HEK293 (cell line): Measurements from ENCODE around the gene CCDC50.

Source experiments
- CTCF ChIP-seq: fragments of 450-650 bp; formaldehyde crosslinking; IDR thresholded peaks from 2 replicates; pipeline ENCODE4 v1.5.1; 2016; ENCODE audit warnings: missing biosample characterization, missing genetic modification characterization
- ZBTB7A ChIP-seq: fragments of 450-650 bp; formaldehyde crosslinking; IDR thresholded peaks from 2 replicates; pipeline ENCODE4 v1.5.1; 2016; ENCODE audit warnings: low read depth, missing biosample characterization, missing genetic modification characterization
- ZNF239 ChIP-seq: fragments of 450-650 bp; formaldehyde crosslinking; IDR thresholded peaks from 2 replicates; pipeline ENCODE4 v1.5.1; 2016; ENCODE audit warnings: missing biosample characterization, missing genetic modification characterization
- ZNF449 ChIP-seq: fragments of 450-650 bp; formaldehyde crosslinking; IDR thresholded peaks from 2 replicates; pipeline ENCODE4 v1.5.1; 2017; ENCODE audit warnings: missing biosample characterization, mild to moderate bottlenecking, missing genetic modification characterization, moderate library complexity

- TF ChIP-seq ZNF449, result no peak
- TF ChIP-seq ZBTB7A, result no peak
- no peak for TF ChIP-seq ZNF239
- TF ChIP-seq CTCF (tag by site-specific recombination), result no peak
Observed at GRCh38 chr3:191398607-191399006, 69.4 kb downstream of the CCDC50 start.
